GM12865 (cell line): Measurements from ENCODE around the gene ERG28.

Experiments used
- DNase-seq: peaks from one replicate; pipeline ENCODE4 v3.0.0; 2010; ENCODE audit warnings: low read depth
- H3K4me3 ChIP-seq: 2 replicates; pipeline ENCODE4 v1.5.1; 2011; ENCODE audit warnings: mild to moderate bottlenecking, low read depth, low read length, control low read depth
- CTCF ChIP-seq: IDR thresholded peaks from 2 replicates; pipeline ENCODE4 v1.5.1; 2011; ENCODE audit warnings: low read length, control low read depth, low read depth, inconsistent platforms; ENCODE audit not compliant: insufficient read depth; ENCODE audit errors: missing control alignments

The ERG28 gene

DNA sequence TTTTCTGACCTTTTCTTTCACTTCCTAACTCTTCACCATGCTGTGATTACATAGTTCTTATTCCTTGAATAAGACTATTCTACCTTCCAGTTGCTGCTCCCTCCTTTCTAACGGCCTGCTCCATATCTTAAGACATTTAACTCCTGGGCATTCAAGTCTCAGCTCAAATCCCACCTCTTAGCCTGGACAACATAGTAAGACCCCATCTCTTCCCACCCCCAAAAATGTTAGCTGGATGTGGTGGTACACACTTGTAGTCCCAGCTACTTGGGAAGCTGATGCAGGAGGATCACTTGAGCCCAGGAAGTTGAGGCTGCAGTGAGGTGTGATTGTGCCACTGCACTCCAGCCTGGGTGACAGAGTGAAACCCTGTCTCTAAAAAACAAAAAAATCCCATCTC is 10.9 kb downstream of the ERG28 start:
- TF ChIP-seq CTCF, result no peak
- DNase-seq, result no peak
- no peak overlapping the region for H3K4me3 ChIP-seq

GRCh38 chr14:75649337-75649736 is 11.3 kb downstream of the ERG28 start:
- DNase-seq, result no peak
- no peak overlapping the region for H3K4me3 ChIP-seq
- no peak for TF ChIP-seq CTCF

DNA sequence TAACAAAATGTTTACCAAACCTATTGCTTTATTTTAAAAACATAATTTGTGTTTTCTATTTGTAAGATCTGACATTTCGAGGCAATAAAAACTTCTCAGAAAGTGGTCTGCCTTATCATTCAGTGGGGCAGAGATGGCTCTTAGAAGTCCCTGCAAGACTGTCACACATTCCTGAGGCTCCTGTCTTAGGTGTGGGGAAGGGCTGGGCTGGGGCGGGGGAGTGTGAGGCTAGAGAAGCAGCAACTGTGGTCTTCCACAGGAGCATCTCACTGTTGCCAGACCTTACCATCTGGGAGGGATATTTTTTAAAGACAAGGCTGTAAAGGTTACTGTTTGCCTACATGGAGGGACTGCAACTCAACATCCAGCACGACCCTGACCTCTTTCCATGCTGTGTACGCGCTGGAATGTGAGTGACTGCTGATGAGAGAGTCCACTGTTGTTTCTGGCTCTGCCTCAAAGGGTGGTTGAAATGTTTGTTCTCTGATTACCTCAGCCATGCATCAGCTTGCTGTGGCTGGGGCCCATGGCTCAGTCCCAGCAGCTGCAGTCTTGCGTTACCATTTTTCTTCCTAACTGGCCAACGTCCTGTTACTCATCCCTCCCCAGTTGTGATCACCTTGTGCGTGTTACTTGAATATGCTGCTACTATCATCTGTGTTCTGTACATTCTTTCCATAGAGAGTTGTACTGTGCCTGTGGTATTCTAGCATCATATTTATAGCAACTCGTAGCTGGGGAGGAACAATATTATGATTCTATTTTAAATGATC is 12.4 kb downstream of the ERG28 start:
- no peak for TF ChIP-seq CTCF
- no peak overlapping the region for H3K4me3 ChIP-seq
- no peak for DNase-seq

GRCh38 chr14:75647640-75648039 is 13.0 kb downstream of the ERG28 start:
- no peak overlapping the region for H3K4me3 ChIP-seq
- DNase-seq, result no peak
- TF ChIP-seq CTCF, result no peak

- no peak for TF ChIP-seq CTCF
- no peak overlapping the region for H3K4me3 ChIP-seq
- DNase-seq, result no peak
Measured at GRCh38 chr14:75646762-75647161, 13.9 kb downstream of the ERG28 start.

- TF ChIP-seq CTCF, result no peak
- DNase-seq, result no peak
Measured at GRCh38 chr14:75645056-75645455, 15.6 kb downstream of the ERG28 start.

GRCh38 chr14:75643985-75644384 is 16.7 kb downstream of the ERG28 start:
- no peak overlapping the region for H3K4me3 ChIP-seq
- no peak for TF ChIP-seq CTCF
- no peak for DNase-seq

More at GRCh38 chr14:75645056-75645455, 15.6 kb downstream of the ERG28 start:
- H3K4me3 ChIP-seq, result no peak overlapping the region
